ENCODE results near the gene DPEP2. TPM values are rescaled to one million over a fixed set of nuclear protein-coding genes. Genes with fewer than 3 reads are reported as not detected.

The DPEP2 gene
- total RNA-seq, 1 donor from 2014 or later = not detected

GRCh38 chr16:67993207-67994039, 5.9 kb downstream of the DPEP2 start:
- Mint-ChIP-seq H3K27ac (no peak overlapping the region), H3K4me3 (peak overlapping the region; percentile 46), H3K36me3 (no peaks in the 10 kb centered on the region), H3K4me1 (no peaks in the 10 kb centered on the region), H3K9me3 (no peaks in the 10 kb centered on the region), H3K27me3 (ENCODE audit: insufficient read depth, low read depth) (peaks cover 13% of the 10 kb centered on the region)
- peaks cover 12% of the 10 kb centered on the region for H3K27me3 ChIP-seq
- H3K27ac ChIP-seq = no peak overlapping the region
- H2AFZ ChIP-seq (replicated peaks) = peak overlapping the region; percentile 81
- TF ChIP-seq EZH2phosphoT487 (IDR thresholded peaks at IDR 0.05) (no peak), CTCF (IDR thresholded peaks at IDR 0.05) (peak; percentile 92)
- DNase-seq (ENCODE audit: low spot score) = peak; percentile 84
- no peaks in the 10 kb centered on the region for H3K9me3 ChIP-seq (ENCODE audit: low read depth)
- H4K20me1 ChIP-seq (ENCODE audit: low read depth) = no peaks in the 10 kb centered on the region
- no peak overlapping the region for H3K4me3 ChIP-seq
- H3F3A ChIP-seq (ENCODE audit: low read depth) = no peaks in the 10 kb centered on the region
- no peaks in the 10 kb centered on the region for H3K36me3 ChIP-seq
- H3K4me2 ChIP-seq = peak overlapping the region; percentile 26
- no peak overlapping the region for H3K9ac ChIP-seq
- no peaks in the 10 kb centered on the region for H3K79me2 ChIP-seq (ENCODE audit: low read depth)
- H3K4me1 ChIP-seq = no peaks in the 10 kb centered on the region

GRCh38 chr16:67992661-67993206, 6.5 kb downstream of the DPEP2 start:
- Mint-ChIP-seq H3K9me3 (no peaks in the 10 kb centered on the region), H3K4me1 (no peaks in the 10 kb centered on the region), H3K27ac (no peak overlapping the region), H3K27me3 (ENCODE audit: insufficient read depth, low read depth) (peaks cover 13% of the 10 kb centered on the region), H3K36me3 (no peaks in the 10 kb centered on the region), H3K4me3 (no peak overlapping the region)
- H3K27ac ChIP-seq = no peak overlapping the region
- no peaks in the 10 kb centered on the region for H3F3A ChIP-seq (ENCODE audit: low read depth)
- no peaks in the 10 kb centered on the region for H3K36me3 ChIP-seq
- peaks cover 12% of the 10 kb centered on the region for H3K27me3 ChIP-seq
- no peaks in the 10 kb centered on the region for H3K9me3 ChIP-seq (ENCODE audit: low read depth)
- H3K79me2 ChIP-seq (ENCODE audit: low read depth) = no peaks in the 10 kb centered on the region
- no peaks in the 10 kb centered on the region for H4K20me1 ChIP-seq (ENCODE audit: low read depth)
- H2AFZ ChIP-seq (replicated peaks) = peak overlapping the region; percentile 81
- DNase-seq (ENCODE audit: low spot score) = no peak
- no peak overlapping the region for H3K4me3 ChIP-seq
- H3K4me1 ChIP-seq = no peaks in the 10 kb centered on the region
- TF ChIP-seq EZH2 (IDR thresholded peaks at IDR 0.05) (no peak), CTCF (IDR thresholded peaks at IDR 0.05) (no peak), EZH2phosphoT487 (IDR thresholded peaks at IDR 0.05) (no peak)
- no peak overlapping the region for H3K4me2 ChIP-seq
- H3K9ac ChIP-seq = no peak overlapping the region

GRCh38 chr16:67990018-67990386, 9.3 kb downstream of the DPEP2 start:
- H3K9ac ChIP-seq = no peak overlapping the region
- H3F3A ChIP-seq (ENCODE audit: low read depth) = no peaks in the 10 kb centered on the region
- H3K27me3 ChIP-seq = peaks cover 12% of the 10 kb centered on the region
- no peak overlapping the region for H2AFZ ChIP-seq (replicated peaks)
- no peak overlapping the region for H3K27ac ChIP-seq
- no peaks in the 10 kb centered on the region for H3K36me3 ChIP-seq
- no peak overlapping the region for H3K4me3 ChIP-seq
- H3K4me2 ChIP-seq = no peak overlapping the region
- H3K79me2 ChIP-seq (ENCODE audit: low read depth) = no peaks in the 10 kb centered on the region
- H4K20me1 ChIP-seq (ENCODE audit: low read depth) = no peaks in the 10 kb centered on the region
- Mint-ChIP-seq H3K4me3 (no peak overlapping the region), H3K27ac (no peak overlapping the region), H3K9me3 (no peaks in the 10 kb centered on the region), H3K4me1 (peaks cover under 1% of the 10 kb centered on the region), H3K27me3 (ENCODE audit: insufficient read depth, low read depth) (peaks cover 7% of the 10 kb centered on the region), H3K36me3 (no peaks in the 10 kb centered on the region)
- no peaks in the 10 kb centered on the region for H3K4me1 ChIP-seq
- no peak for DNase-seq (ENCODE audit: low spot score)
- TF ChIP-seq CTCF (IDR thresholded peaks at IDR 0.05) (no peak), EZH2 (IDR thresholded peaks at IDR 0.05) (no peak), EZH2phosphoT487 (IDR thresholded peaks at IDR 0.05) (no peak)
- H3K9me3 ChIP-seq (ENCODE audit: low read depth) = no peaks in the 10 kb centered on the region

Measured in neural progenitor cell (in vitro differentiated cells).